Measurements from ENCODE around the gene SH2B2.
"Not testable (repeated sequence)": the region's sequence is repeated elsewhere in the genome, so short reads cannot be mapped to it uniquely, and the experiment has no call there.

Gene SH2B2

DNA sequence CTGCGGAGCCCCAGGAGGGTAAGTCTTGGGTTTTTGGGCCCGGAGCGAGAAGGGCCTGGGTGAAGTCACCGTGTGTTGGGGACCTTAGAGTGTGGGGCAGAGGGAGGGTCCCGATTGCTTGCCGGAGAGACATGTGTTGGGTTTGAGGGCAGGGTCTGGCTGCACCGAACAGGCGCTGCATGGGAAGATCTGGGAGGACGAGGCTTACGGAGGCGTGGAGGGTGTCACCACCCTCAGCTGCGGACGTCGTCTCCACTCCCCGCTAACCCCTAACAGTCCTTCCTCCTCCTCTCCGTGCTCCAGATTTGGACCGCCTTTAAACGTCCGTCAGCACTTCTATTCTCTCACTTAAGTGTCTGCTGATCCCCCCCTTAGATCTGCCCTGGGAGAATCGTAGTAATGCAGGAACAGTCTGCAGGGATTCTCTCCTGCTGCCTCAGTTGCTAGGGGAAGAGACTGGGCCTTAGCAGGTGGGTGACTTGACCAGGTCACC lies 77.8 kb downstream of the SH2B2 start:
- not testable (repeated sequence) for H3K27me3 ChIP-seq (ENCODE audit: control insufficient read depth, insufficient read depth, low read length); H3K4me1 ChIP-seq (ENCODE audit: control insufficient read depth, insufficient read depth, low read length); H3K36me3 ChIP-seq (ENCODE audit: control insufficient read depth, insufficient read depth, low read length); H3K9ac ChIP-seq (ENCODE audit: low read length)
- peak overlapping the region; percentile 72 for H3K4me3 ChIP-seq (ENCODE audit: low read length)
- H3K27ac ChIP-seq (ENCODE audit: low read depth, low read length), result peak overlapping the region; percentile 81

DNA sequence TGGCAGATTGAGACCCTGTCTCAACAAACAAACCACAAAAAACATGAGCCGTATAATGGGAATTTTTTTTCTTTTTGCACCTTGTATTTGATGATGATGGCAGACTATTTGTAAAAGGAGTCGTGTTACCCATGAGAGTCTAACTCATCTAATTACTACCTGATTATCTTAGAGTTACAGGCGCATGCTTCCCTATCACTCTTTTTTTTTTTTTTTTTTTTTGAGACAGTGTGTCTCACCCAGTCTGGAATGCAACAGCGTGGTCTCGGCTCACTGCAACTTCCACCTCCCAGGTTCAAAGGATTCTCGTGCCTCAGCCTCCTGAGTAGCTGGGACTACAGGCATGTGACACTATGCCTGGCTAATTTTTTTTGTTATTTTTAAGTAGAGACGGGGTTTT lies 78.7 kb downstream of the SH2B2 start:
- not testable (repeated sequence) for H3K27ac ChIP-seq (ENCODE audit: low read depth, low read length); H3K9ac ChIP-seq (ENCODE audit: low read length); H3K4me3 ChIP-seq (ENCODE audit: low read length); H3K27me3 ChIP-seq (ENCODE audit: control insufficient read depth, insufficient read depth, low read length); H3K36me3 ChIP-seq (ENCODE audit: control insufficient read depth, insufficient read depth, low read length); H3K4me1 ChIP-seq (ENCODE audit: control insufficient read depth, insufficient read depth, low read length)

- H3K4me3 ChIP-seq (ENCODE audit: low read length); H3K4me1 ChIP-seq (ENCODE audit: control insufficient read depth, insufficient read depth, low read length); H3K27me3 ChIP-seq (ENCODE audit: control insufficient read depth, insufficient read depth, low read length); H3K9ac ChIP-seq (ENCODE audit: low read length); H3K36me3 ChIP-seq (ENCODE audit: control insufficient read depth, insufficient read depth, low read length); H3K27ac ChIP-seq (ENCODE audit: low read depth, low read length): not testable (repeated sequence)
Measured at GRCh38 chr7:102370038-102370437, 83.4 kb downstream of the SH2B2 start.
